Calu3 (cell line): Measurements from ENCODE around the gene FAM76B. TPM values are rescaled to one million over a fixed set of nuclear protein-coding genes. Genes with fewer than 3 reads are reported as not detected.

Source experiments
- BruUV-seq: library from RNA; stranded (reverse); fragments of 400-500 nt; replicated peaks from 2 replicates; lab custom pipeline; 2021; lab: Mats Ljungman, UMichigan
- CTCF ChIA-PET: fragments of 300-600 bp; sonication (Branson Sonifier 250); formaldehyde crosslinking; loops from one replicate; lab custom pipeline; 2022; ENCODE audit warnings: antibody characterized with exemption; lab: Charles Lee
- DNase-seq: peaks from one replicate; pipeline ENCODE4 v3.0.0; 2022
- H3K27ac Mint-ChIP-seq: one replicate; pipeline ENCODE4 v1.8.0; 2022; ENCODE audit warnings: mixed read lengths; ENCODE audit not compliant: unreplicated experiment
- H3K27me3 Mint-ChIP-seq: one replicate; pipeline ENCODE4 v1.8.0; 2022; ENCODE audit warnings: mixed read lengths; ENCODE audit not compliant: unreplicated experiment
- H3K36me3 Mint-ChIP-seq: one replicate; pipeline ENCODE4 v1.8.0; 2022; ENCODE audit warnings: mild to moderate bottlenecking, moderate library complexity, mixed read lengths; ENCODE audit not compliant: insufficient read depth, unreplicated experiment
- H3K4me1 Mint-ChIP-seq: one replicate; pipeline ENCODE4 v1.8.0; 2022; ENCODE audit warnings: mild to moderate bottlenecking, low read depth, mixed read lengths; ENCODE audit not compliant: unreplicated experiment
- H3K4me3 Mint-ChIP-seq: one replicate; pipeline ENCODE4 v1.8.0; 2022; ENCODE audit warnings: mild to moderate bottlenecking, low read depth, moderate library complexity, mixed read lengths; ENCODE audit not compliant: unreplicated experiment
- H3K9me3 Mint-ChIP-seq: one replicate; pipeline ENCODE4 v1.8.0; 2022; ENCODE audit warnings: low read depth, mixed read lengths; ENCODE audit not compliant: unreplicated experiment
- intact Hi-C: fragments of 100-400 bp; cut with micrococcal nuclease; formaldehyde crosslinking; loops from one replicate; pipeline ENCODE4 v1.10.0; 2022; ENCODE audit not compliant: unreplicated experiment
- total RNA-seq: library from RNA; stranded (reverse); gene quantifications from 2 replicates; pipeline ENCODE4 v1.2.3, GENCODE V29; 2022
- TF ChIP-seq, protein P1 (sequence below): fragments of 200-600 bp; IDR thresholded peaks from one replicate; pipeline ENCODE4 v1.8.0; 2022; ENCODE audit warnings: antibody characterized with exemption; ENCODE audit not compliant: unreplicated experiment

FAM76B gene
- total RNA-seq, 1 experiment from 2014 or later, result 20.4 TPM

DNA sequence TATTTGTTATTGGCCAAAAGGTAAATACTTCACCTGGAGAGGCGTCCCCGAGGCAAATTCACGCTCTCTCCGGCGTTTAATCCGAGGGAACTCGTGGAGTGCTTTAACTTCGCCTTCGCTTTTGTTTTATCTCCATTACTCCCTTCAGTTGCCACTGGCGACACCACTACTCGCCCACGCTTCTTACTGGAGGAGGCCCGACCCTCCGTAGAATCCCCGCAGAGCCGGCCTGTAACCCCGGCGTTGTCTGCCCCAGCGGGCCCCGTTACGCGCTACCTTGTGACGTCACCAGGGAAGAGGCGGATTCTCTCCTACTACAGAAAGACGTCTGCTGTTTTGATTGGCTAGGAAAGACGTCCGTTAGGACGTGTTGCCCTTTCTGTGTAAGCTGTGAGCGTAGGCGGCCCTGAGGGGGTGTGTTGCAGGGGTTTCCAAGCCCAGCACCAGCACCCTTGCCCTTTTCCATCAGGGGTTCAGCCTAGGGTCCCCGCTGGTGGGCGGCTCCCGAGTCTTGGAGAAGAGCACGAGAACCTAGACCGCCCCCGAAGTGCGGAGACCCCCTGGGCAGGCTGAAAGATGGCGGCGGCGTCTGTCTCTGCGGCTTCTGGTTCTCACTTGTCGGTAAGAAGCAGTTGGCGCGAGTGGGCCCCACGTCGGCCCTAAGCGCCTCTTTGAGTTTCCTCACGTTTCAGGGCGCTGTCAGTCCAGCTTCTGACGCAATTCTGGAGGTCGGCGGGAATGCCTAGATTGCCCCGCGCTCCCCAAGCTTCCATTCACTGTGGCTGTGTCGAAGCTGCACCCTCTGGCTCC is 746 bp upstream of the FAM76B start, which contains the start of gene CEP57:
Gene CEP57, plus strand, starts transcription at position 376 of the 810 bp plus-strand sequence. Its CDS starts 201 bp downstream, at position 577.
- DNase-seq, result peak; percentile 92
- no TSS peak for BruUV-seq
- Mint-ChIP-seq H3K4me1 (peaks cover 26% of the 10 kb centered on the region), H3K36me3 (peaks cover 71% of the 10 kb centered on the region), H3K4me3 (peak within 1 kb of the TSS; percentile 73), H3K27ac (peak within 1 kb of the TSS; percentile 60), H3K27me3 (no peaks in the 10 kb centered on the region), H3K9me3 (no peaks in the 10 kb centered on the region)
- intact Hi-C loops, result loop anchor here (5.0 kb wide), 1 partner anchor 602 kb away; the partner anchor contains the start of gene JRKL
- TF ChIP-seq, protein P1, sequence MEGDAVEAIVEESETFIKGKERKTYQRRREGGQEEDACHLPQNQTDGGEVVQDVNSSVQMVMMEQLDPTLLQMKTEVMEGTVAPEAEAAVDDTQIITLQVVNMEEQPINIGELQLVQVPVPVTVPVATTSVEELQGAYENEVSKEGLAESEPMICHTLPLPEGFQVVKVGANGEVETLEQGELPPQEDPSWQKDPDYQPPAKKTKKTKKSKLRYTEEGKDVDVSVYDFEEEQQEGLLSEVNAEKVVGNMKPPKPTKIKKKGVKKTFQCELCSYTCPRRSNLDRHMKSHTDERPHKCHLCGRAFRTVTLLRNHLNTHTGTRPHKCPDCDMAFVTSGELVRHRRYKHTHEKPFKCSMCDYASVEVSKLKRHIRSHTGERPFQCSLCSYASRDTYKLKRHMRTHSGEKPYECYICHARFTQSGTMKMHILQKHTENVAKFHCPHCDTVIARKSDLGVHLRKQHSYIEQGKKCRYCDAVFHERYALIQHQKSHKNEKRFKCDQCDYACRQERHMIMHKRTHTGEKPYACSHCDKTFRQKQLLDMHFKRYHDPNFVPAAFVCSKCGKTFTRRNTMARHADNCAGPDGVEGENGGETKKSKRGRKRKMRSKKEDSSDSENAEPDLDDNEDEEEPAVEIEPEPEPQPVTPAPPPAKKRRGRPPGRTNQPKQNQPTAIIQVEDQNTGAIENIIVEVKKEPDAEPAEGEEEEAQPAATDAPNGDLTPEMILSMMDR, result no peak
- CTCF ChIA-PET, result interaction anchor here (0.8 kb wide), 1 partner anchor 599 kb away, joined by 3 read pairs; the partner anchor contains the start of genes CCDC82 and JRKL

DNA sequence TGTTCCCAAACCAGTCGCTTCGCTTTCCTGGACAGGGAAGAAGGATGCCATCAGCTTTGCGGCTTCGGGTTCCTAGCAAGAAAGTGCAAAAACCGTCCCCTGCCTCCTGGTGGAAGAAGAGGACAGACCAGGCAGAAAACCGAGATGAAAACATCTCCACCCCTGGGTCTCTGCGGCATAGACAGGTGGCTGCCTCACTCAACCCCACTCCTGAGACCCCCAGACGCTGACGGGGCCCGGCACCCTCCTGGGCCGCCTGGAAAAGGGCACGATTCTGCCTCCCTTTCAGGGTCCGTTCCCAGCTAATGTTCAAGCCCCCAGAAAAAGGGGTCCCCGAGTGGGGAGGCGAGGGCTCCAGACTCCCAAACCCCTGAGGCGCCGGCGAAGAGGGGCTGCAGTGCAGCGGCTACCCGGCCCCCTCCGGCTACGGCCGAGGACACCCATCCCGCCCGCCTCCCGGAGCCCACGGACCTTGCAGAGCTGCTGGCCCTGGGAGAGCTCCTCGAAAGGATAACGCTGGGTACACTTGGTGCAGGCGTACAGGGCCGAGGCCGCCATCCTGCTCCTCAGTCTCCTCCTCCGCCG is 569 bp downstream of the FAM76B start:
- peak overlapping the region; percentile 60 for H3K27ac Mint-ChIP-seq
- H3K4me1 Mint-ChIP-seq, result peaks cover 13% of the 10 kb centered on the region
- TF ChIP-seq, protein P1, result no peak
- BruUV-seq, result no TSS peak
- CTCF ChIA-PET, result interaction anchor here (0.6 to 0.8 kb wide), 4 partner anchors 572 to 637 kb away, joined by 3 to 6 read pairs (median 4); partner anchors contain the start of genes CCDC82 and JRKL
- H3K27me3 Mint-ChIP-seq, result no peaks in the 10 kb centered on the region
- peak; percentile 25 for DNase-seq
- no peaks in the 10 kb centered on the region for H3K9me3 Mint-ChIP-seq
- intact Hi-C loops, result loop anchor here (2.0 kb wide), 1 partner anchor 74 kb away; no protein-coding TSS in a partner anchor
- H3K36me3 Mint-ChIP-seq, result peaks cover 64% of the 10 kb centered on the region
- peak overlapping the region; percentile 73 for H3K4me3 Mint-ChIP-seq

DNA sequence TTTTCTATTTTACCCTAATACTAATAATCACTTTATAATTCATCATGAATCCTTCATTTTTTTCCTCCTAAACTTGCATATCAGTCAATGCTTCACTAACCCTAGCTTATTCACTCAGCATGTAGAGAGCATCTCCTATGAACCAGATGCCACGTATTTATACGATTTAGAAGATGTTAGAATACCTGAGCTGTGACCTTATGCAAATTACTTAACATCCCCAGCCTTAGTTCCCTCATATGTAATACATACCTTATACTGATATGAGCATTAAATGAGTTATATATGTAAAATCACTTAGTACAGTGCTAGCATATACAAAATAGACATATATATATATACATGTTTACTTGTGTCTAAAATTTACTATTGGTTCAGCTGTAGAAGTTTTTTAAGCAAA is 9.0 kb downstream of the FAM76B start:
- Mint-ChIP-seq H3K36me3 (peaks cover 17% of the 10 kb centered on the region), H3K27me3 (no peaks in the 10 kb centered on the region), H3K27ac (no peak overlapping the region), H3K4me3 (no peak overlapping the region), H3K9me3 (no peaks in the 10 kb centered on the region), H3K4me1 (no peaks in the 10 kb centered on the region)
- intact Hi-C loops, result no loop called here
- DNase-seq, result no peak
- CTCF ChIA-PET, result no interaction called here
- no TSS peak for BruUV-seq
- TF ChIP-seq, protein P1, result no peak

DNA sequence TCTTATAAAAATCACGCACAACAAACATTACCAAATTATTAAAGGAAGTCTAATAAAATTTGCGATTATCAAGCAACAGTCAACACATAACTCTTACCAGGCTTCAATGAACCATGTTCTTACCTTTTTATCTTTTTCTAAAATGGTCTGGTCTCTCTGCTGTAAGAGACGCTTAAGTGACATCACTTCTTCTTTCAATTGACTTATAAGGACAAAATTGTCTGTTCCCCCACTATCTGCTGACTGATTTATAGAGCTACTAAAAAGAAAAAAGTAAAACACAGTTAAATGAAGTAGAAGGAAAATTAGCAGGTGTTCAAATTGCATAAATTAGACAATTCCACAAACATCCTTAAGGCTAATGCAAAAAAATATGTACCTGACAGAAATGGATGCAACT is 10.9 kb downstream of the FAM76B start:
- Mint-ChIP-seq H3K27ac (no peak overlapping the region), H3K27me3 (no peaks in the 10 kb centered on the region)

More for the DNA sequence above, 10.9 kb downstream of the FAM76B start:
- TF ChIP-seq, protein P1, result no peak
- H3K36me3 Mint-ChIP-seq, result peaks cover 14% of the 10 kb centered on the region
- BruUV-seq, result no TSS peak
- H3K4me3 Mint-ChIP-seq, result no peak overlapping the region
- CTCF ChIA-PET, result no interaction called here
- no peaks in the 10 kb centered on the region for H3K9me3 Mint-ChIP-seq
- no peak for DNase-seq
- H3K4me1 Mint-ChIP-seq, result no peaks in the 10 kb centered on the region
- intact Hi-C loops, result no loop called here
